Bone marrow (tissue), 2 donors: Measurements from ENCODE around the gene TTC7B.

ENCODE experiments used
- DNase-seq, 2 donors: peaks; one replicate each; lab custom pipeline; 2025; lab: John Stamatoyannopoulos, UW

TTC7B gene

GRCh38 chr14:90674716-90675115, 141.5 kb downstream of the TTC7B start:
- no peak for DNase-seq

GRCh38 chr14:90674043-90674670, 142.1 kb downstream of the TTC7B start:
- DNase-seq: no peak

- DNase-seq: peak in 1 of 2 donors; percentile 32
These were observed 144.6 kb downstream of the TTC7B start for GRCh38 chr14:90671382-90672234.

- DNase-seq: no peak
These were observed 146.5 kb downstream of the TTC7B start for GRCh38 chr14:90669731-90670130.

- DNase-seq: no peak
These were observed 149.7 kb downstream of the TTC7B start for GRCh38 chr14:90666571-90666970.

GRCh38 chr14:90665321-90666000, 150.8 kb downstream of the TTC7B start:
- DNase-seq: no peak

- DNase-seq: no peak
These were observed 151.3 kb downstream of the TTC7B start for GRCh38 chr14:90664911-90665310.

- no peak for DNase-seq
These were observed 152.6 kb downstream of the TTC7B start for GRCh38 chr14:90663680-90664079.

GRCh38 chr14:90663140-90663539, 153.1 kb downstream of the TTC7B start:
- DNase-seq: no peak

GRCh38 chr14:90661866-90662265, 154.4 kb downstream of the TTC7B start:
- DNase-seq: no peak

- peak in 1 of 2 donors; percentile 49 for DNase-seq
These were observed 155.2 kb downstream of the TTC7B start for GRCh38 chr14:90660865-90661570.

- DNase-seq: no peak
These were observed 157.1 kb downstream of the TTC7B start for GRCh38 chr14:90659156-90659555.

- DNase-seq: peak; percentile 29 to 78
These were observed 157.7 kb downstream of the TTC7B start for GRCh38 chr14:90658541-90658967.

GRCh38 chr14:90656973-90657372, 159.3 kb downstream of the TTC7B start:
- no peak for DNase-seq

- DNase-seq: no peak
These were observed 160.4 kb downstream of the TTC7B start for GRCh38 chr14:90655829-90656228.

- no peak for DNase-seq
These were observed 161.4 kb downstream of the TTC7B start for GRCh38 chr14:90654831-90655276.

GRCh38 chr14:90652626-90653025, 163.6 kb downstream of the TTC7B start:
- DNase-seq: no peak

- no peak for DNase-seq
These were observed 164.2 kb downstream of the TTC7B start for GRCh38 chr14:90651976-90652560.

- no peak for DNase-seq
These were observed 164.9 kb downstream of the TTC7B start for GRCh38 chr14:90651271-90651804.

GRCh38 chr14:90649557-90650135, 166.6 kb downstream of the TTC7B start:
- DNase-seq: no peak

- DNase-seq: no peak
These were observed 167.1 kb downstream of the TTC7B start for GRCh38 chr14:90649083-90649482.
